Uterus (tissue), 4 donors: ENCODE results near the gene CLPSL2. TPM values are rescaled to one million over a fixed set of nuclear protein-coding genes. Genes with fewer than 3 reads are reported as not detected.
A peak's percentile ranks its signal among the peaks of the same experiment; 100 is the strongest.

Source experiments
- DNase-seq, 2 donors: peaks; one replicate each; pipeline ENCODE4 v3.0.0-alpha.2; 2019 to 2020
- H3K27ac ChIP-seq, 2 donors: fragments of 200-600 bp; sonication (generic); 1 replicate in 1 of 2; 2 replicates in 1 of 2; pipeline ENCODE4 v1.5.1; 2016 to 2018
- H3K27me3 ChIP-seq, 2 donors: fragments of 200-600 bp; sonication (generic); one replicate each; pipeline ENCODE4 v1.5.1; 2018 to 2019; ENCODE audit warnings: control low read depth in 1 of 2
- H3K36me3 ChIP-seq, 2 donors: fragments of 200-600 bp; sonication (generic); one replicate each; pipeline ENCODE4 v1.5.1; 2019; ENCODE audit warnings: control low read depth in 1 of 2
- H3K4me1 ChIP-seq, 2 donors: fragments of 200-600 bp; sonication (generic); one replicate each; pipeline ENCODE4 v1.5.1; 2018 to 2019; ENCODE audit warnings: control low read depth in 1 of 2
- H3K4me3 ChIP-seq, 2 donors: fragments of 200-600 bp; sonication (generic); 1 replicate in 1 of 2; 2 replicates in 1 of 2; pipeline ENCODE4 v1.5.1; 2018 to 2019; ENCODE audit warnings: mild to moderate bottlenecking in 1 of 2
- H3K9me3 ChIP-seq, 2 donors: fragments of 200-600 bp; sonication (generic); one replicate each; pipeline ENCODE4 v1.5.1; 2019; ENCODE audit warnings: control low read depth in 1 of 2
- POLR2A ChIP-seq, 2 donors: fragments of 450-650 bp; IDR thresholded peaks; one replicate each; pipeline ENCODE4 v1.6.1; 2016; ENCODE audit warnings: antibody characterized with exemption in 2 of 2, mild to moderate bottlenecking in 1 of 2, moderate library complexity in 1 of 2
- intact Hi-C: fragments of 100-400 bp; cut with DNase I; formaldehyde crosslinking; loops from one replicate; pipeline ENCODE4 v1.15.1; 2023; ENCODE audit warnings: low total_unique reads
- total RNA-seq, 4 donors: library from RNA; depleted of rRNA in 3 of 4; stranded (reverse); fragments of >200 nt in 3 of 4; gene quantifications; one replicate each; pipeline versions ENCODE4 v1.1.0 to v1.2.4, GENCODE V29; 2014 to 2023
- TF ChIP-seq, protein P1 (sequence below), 4 experiments: fragments of 200-600 bp in 2 of 4; fragments of 450-650 bp in 2 of 4; sonication (generic) in 2 of 4; IDR thresholded peaks; one replicate each; pipeline ENCODE4 v1.5.1; 2016 to 2019; ENCODE audit warnings: antibody characterized with exemption in 4 of 4, mild to moderate bottlenecking in 2 of 4, moderate library complexity in 1 of 4
- donor health status: DM: yes; HTN: yes; CAD: no.

The CLPSL2 gene
- total RNA-seq, 4 donors from 2014 or later: not detected

DNA sequence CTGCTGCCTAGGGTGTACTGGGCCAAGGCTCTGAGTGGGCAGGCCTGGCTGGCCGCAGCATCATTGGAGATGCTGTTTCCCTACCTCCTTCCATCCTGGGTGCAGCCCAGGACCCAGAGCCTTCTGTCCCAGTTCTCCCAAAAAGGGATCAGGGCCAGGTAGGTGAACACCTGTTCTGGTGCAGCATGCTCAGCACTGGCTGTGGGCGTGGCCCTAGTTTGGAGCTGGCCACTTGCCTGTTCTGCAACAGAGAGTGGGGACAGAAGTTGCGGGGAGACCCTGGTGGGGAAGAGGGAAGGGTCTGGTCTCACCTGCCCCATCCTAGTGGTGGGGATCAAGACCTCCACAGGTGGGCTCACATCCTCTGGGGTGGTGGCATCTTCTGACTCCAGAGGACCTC lies 40.9 kb upstream of the CLPSL2 start:
- no peak for TF ChIP-seq POLR2A (IDR thresholded peaks at IDR 0.05)
- TF ChIP-seq, protein P1, sequence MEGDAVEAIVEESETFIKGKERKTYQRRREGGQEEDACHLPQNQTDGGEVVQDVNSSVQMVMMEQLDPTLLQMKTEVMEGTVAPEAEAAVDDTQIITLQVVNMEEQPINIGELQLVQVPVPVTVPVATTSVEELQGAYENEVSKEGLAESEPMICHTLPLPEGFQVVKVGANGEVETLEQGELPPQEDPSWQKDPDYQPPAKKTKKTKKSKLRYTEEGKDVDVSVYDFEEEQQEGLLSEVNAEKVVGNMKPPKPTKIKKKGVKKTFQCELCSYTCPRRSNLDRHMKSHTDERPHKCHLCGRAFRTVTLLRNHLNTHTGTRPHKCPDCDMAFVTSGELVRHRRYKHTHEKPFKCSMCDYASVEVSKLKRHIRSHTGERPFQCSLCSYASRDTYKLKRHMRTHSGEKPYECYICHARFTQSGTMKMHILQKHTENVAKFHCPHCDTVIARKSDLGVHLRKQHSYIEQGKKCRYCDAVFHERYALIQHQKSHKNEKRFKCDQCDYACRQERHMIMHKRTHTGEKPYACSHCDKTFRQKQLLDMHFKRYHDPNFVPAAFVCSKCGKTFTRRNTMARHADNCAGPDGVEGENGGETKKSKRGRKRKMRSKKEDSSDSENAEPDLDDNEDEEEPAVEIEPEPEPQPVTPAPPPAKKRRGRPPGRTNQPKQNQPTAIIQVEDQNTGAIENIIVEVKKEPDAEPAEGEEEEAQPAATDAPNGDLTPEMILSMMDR (IDR thresholded peaks at IDR 0.05): no peak
- H3K4me3 ChIP-seq: no peak overlapping the region
- no peaks in the 10 kb centered on the region for H3K27me3 ChIP-seq
- H3K4me1 ChIP-seq: peaks cover 12 to 13% of the 10 kb centered on the region in 2 donors
- no peaks in the 10 kb centered on the region for H3K36me3 ChIP-seq
- H3K9me3 ChIP-seq: no peaks in the 10 kb centered on the region
- peak overlapping the region; percentile 55 to 98 for H3K27ac ChIP-seq
- DNase-seq: no peak
- intact Hi-C loops: loop anchor here (5.0 kb wide), 2 partner anchors 153 to 213 kb away; no protein-coding TSS in a partner anchor

DNA sequence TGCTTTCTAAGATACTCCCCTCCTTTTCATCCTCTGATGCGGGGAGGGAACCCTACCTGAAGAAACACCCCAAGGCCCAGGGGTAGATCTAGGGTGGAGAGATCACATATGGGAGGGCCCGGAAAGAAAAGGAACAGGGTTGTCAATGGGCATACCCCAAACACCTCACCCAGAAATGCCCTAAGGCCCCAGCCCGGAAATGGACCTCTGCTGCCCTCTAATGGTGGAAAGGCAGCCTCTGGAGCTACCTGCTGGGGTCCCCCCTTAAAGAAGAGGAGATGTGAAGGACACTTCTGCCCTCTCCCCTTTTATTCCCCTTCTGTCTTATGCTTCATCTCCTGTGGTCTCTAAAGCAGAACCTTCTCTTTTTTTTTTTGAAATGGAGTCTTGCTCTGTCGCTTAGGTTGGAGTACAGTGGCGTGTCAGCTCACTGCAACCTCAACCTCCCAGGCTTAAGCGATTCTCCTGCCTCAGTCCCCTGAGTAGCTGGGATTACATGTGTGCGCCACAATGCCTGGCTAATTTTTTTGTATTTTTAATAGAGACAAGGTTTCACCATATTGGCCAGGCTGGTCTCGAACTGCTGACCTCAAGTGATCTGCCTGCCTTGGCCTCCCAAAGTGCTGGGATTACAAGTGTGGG lies 40.0 kb upstream of the CLPSL2 start:
- peak overlapping the region; percentile 55 to 98 for H3K27ac ChIP-seq
- peak; percentile 82 to 84 for DNase-seq
- intact Hi-C loops: loop anchor here (5.0 kb wide), 2 partner anchors 154 to 214 kb away; no protein-coding TSS in a partner anchor
- H3K9me3 ChIP-seq: no peaks in the 10 kb centered on the region
- H3K36me3 ChIP-seq: no peaks in the 10 kb centered on the region
- TF ChIP-seq, protein P1 (IDR thresholded peaks at IDR 0.05): peak; percentile 87 to 96 (median 89)
- TF ChIP-seq POLR2A (IDR thresholded peaks at IDR 0.05): no peak
- peaks cover 8 to 9% of the 10 kb centered on the region in 2 donors for H3K4me1 ChIP-seq
- H3K27me3 ChIP-seq: no peaks in the 10 kb centered on the region
- no peak overlapping the region for H3K4me3 ChIP-seq

DNA sequence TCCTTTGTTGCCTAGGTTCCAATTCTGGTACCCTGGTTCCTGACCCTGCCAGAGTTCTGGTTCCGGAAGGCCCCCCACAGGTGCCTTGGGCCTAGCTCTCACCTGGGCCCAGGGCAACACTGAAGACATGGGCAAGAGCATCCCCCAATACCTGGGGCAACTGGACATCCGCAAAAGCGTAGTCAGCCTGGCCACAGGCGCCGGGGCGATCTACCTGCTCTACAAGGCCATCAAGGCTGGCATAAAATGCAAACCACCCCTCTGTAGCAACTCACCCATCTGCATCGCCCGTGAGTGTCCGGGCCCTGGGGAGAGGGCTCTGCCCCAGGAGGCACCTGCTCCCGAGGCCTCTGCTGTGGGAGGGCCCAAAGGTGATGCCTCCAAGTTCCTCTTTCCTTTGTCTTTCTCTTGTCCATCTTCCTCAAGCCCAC lies 39.4 kb upstream of the CLPSL2 start, which contains the start of gene ARMC12:
ARMC12 (plus strand) TSS at position 51 of the 431 bp plus-strand sequence; CDS start at position 128, 77 bp downstream.
- Histone ChIP-seq H3K27me3 (no peaks in the 10 kb centered on the region), H3K9me3 (no peaks in the 10 kb centered on the region), H3K4me3 (no peak within 1 kb of the TSS), H3K36me3 (no peaks in the 10 kb centered on the region), H3K4me1 (peaks cover 8 to 9% of the 10 kb centered on the region in 2 donors), H3K27ac (peak within 1 kb of the TSS; percentile 55 to 98)
- DNase-seq: no peak
- TF ChIP-seq, protein P1 (IDR thresholded peaks at IDR 0.05): no peak
- no peak for TF ChIP-seq POLR2A (IDR thresholded peaks at IDR 0.05)
- intact Hi-C loops: loop anchor here (5.0 kb wide), 2 partner anchors 155 to 215 kb away; no protein-coding TSS in a partner anchor

DNA sequence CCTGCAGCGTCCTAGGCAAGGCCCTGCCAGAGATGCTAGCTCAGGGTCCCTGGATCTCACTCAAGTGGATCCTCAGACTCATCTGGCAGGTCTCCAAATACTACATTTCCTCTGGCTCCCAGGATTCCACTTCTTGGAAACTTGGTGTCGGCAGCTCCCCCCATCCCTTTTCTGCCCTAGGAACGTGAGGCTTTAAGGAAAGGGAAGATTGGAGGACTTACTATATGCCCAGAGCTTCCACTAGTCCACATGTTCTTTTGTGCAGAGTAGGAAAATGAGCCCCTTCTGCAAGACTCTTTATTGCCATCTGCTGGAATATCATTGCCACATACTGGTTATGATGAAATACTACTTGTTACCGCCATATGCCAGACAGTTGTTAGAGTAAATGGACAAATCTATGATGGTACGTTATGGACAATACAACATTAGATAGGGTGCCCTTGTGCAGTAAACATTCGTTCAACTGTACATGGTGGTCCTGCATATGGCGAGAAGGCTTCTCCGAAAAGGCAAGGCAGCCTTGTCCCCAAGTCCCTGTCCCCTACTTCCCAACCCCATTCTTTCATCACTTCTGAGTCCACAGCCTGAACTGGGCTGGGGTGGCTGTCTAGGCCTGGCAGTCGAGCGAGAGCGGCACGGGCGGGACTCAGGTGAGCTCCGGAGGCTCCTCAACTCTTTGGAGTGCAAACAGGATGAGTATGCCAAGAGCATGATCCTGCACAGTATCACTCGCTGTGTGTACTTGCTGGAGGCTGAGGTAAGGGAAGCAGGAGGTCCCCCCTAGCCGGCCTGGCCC lies 38.8 kb upstream of the CLPSL2 start:
- Histone ChIP-seq H3K4me3 (no peak overlapping the region), H3K27me3 (no peaks in the 10 kb centered on the region), H3K4me1 (peaks cover 6 to 9% of the 10 kb centered on the region in 2 donors), H3K36me3 (no peaks in the 10 kb centered on the region), H3K27ac (peak overlapping the region; percentile 5 to 6), H3K9me3 (no peaks in the 10 kb centered on the region)
- peak in 1 of 2 donors; percentile 45 for DNase-seq
- TF ChIP-seq POLR2A (IDR thresholded peaks at IDR 0.05): peak in 1 of 2 donors; percentile 7
- TF ChIP-seq, protein P1 (IDR thresholded peaks at IDR 0.05): peak; percentile 87 to 99 (median 94)
- intact Hi-C loops: loop anchor here (5.0 kb wide), 2 partner anchors 155 to 215 kb away; no protein-coding TSS in a partner anchor
